Uterus (tissue), 2 donors: Measurements from ENCODE around the gene COPA.

ENCODE experiments used
- CTCF ChIP-seq, 4 experiments: fragments of 200-600 bp in 2 of 4; fragments of 450-650 bp in 2 of 4; sonication (generic) in 2 of 4; IDR thresholded peaks; one replicate each; pipeline ENCODE4 v1.5.1; 2016 to 2019; ENCODE audit warnings: antibody characterized with exemption in 4 of 4, mild to moderate bottlenecking in 2 of 4, moderate library complexity in 1 of 4
- POLR2A ChIP-seq, 2 donors: fragments of 450-650 bp; IDR thresholded peaks; one replicate each; pipeline ENCODE4 v1.6.1; 2016; ENCODE audit warnings: antibody characterized with exemption in 2 of 2, mild to moderate bottlenecking in 1 of 2, moderate library complexity in 1 of 2

- TF ChIP-seq CTCF (IDR thresholded peaks at IDR 0.05), result no peak
- TF ChIP-seq POLR2A (IDR thresholded peaks at IDR 0.05), result no peak
These were observed 47.0 kb downstream of the COPA start for GRCh38 chr1:160296036-160296435.
